Daoy (cell line): ENCODE data around the gene SVOPL. TPM values are rescaled to one million over a fixed set of nuclear protein-coding genes. Genes with fewer than 3 reads are reported as not detected.

Experiments used
- DNase-seq: peaks from one replicate; pipeline ENCODE4 v3.0.0-alpha.2; 2015; ENCODE audit warnings: low read depth
- total RNA-seq: library from RNA; depleted of rRNA; stranded (reverse); fragments of >200 nt; shearing (Covaris generic); gene quantifications from 2 replicates; pipeline ENCODE4 v1.2.3, GENCODE V29; 2014

SVOPL gene
- total RNA-seq, 1 experiment from 2014 or later = not detected

GRCh38 chr7:138607216-138608126 is 93.7 kb downstream of the SVOPL start:
- no peak for DNase-seq

GRCh38 chr7:138606236-138606635 is 94.9 kb downstream of the SVOPL start:
- DNase-seq = no peak

DNA sequence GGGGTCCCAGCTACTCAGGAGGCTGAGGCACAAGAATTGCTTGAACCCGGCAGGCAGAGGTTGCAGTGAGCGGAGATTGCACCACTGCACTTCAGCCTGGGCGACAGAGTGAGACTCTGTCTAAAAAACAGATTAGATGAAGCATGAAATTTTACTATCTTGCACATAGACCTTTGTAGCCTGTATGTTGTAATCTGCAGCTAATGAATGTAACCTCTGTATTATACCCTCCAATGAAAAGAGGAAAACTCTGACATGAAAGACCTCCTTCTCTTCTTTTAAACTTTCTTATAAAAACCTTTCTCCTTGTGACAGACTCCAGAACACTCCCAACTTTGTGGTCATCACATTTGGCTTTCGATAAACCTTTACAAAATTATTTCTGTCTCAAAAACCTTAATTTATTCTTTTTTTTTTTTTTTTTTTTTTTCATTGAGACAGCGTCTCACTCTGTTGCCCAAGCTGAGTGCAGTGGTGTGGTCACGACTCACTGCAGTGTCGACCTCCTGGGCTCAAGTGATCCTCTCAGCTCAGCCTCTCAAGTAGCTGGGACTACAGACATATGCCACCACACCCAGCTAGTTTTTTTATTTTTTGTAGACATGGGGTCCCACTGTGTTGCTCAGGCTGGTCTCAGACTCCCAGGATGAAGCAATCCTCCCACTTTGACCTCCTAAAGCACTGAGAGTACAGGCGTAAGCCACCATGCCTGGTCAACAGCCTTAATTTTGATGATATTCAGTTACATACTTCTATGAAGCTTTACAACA is 97.4 kb downstream of the SVOPL start:
- peak; percentile 9 for DNase-seq

GRCh38 chr7:138602451-138602850 is 98.7 kb downstream of the SVOPL start:
- no peak for DNase-seq

DNA sequence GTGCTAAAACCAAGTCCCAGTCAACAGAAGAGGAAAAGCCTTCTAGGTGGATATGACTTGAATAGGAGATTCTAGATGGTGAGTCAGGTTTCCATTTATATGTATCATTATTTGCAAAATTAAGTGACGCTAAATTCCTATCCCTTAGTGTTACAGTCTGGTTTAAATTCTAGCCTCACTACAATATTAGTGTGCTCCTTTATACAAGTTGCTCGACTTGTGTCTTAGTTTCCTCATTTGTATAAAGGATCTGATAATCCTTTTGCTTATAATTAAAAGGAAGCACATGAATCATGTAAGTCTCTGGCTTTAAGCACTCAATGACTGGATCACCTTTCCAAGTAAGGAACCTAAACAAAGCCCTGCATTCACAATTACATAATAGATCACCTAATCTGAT is 105.7 kb downstream of the SVOPL start:
- DNase-seq = no peak

- DNase-seq = no peak
These were observed 111.0 kb downstream of the SVOPL start for GRCh38 chr7:138590154-138590553.

DNA sequence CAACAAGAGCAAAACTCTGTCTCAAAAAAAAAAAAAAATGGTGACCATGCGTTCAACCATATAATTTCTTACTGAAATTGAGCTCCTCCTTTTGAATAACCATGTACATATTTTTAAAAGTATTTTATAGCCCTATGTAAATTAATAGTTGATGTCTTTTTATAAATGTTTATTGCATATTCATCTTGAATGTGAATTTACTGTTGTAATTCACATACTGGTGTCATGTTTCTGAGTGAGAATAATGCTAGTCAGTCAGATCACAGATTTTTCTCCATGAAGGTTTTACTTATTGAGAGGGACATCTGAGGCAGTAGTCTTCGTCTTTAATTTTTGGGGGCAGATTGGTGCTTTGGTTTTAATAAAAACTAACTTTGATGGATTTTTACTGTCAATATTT is 112.2 kb downstream of the SVOPL start:
- no peak for DNase-seq

GRCh38 chr7:138587485-138587884 is 113.7 kb downstream of the SVOPL start:
- DNase-seq = no peak

GRCh38 chr7:138585283-138585993 is 115.7 kb downstream of the SVOPL start:
- DNase-seq = no peak

GRCh38 chr7:138584696-138585095 is 116.5 kb downstream of the SVOPL start:
- DNase-seq = no peak

GRCh38 chr7:138584283-138584682 is 116.9 kb downstream of the SVOPL start:
- no peak for DNase-seq

DNA sequence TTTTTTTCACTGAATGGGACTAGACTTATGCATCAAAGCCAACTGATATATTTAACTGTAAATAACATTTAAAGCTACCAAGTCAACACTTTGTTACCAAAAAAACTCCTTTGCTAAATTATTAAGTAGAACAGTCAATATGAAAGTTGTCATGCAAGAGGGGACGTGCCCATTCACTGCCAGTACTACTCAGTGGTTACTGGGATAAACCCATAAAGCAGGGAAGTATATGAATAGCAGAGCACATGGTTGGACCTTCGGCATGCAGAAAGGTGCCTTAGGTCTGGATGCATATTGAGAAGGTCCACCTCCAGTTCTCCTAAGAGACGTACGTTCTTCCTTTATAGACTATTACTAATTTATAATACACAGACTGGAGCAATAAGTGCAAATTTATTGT is 120.1 kb downstream of the SVOPL start:
- DNase-seq = no peak

GRCh38 chr7:138579671-138580070 is 121.5 kb downstream of the SVOPL start:
- DNase-seq = no peak

- no peak for DNase-seq
These were observed 122.0 kb downstream of the SVOPL start for GRCh38 chr7:138579136-138579535.

GRCh38 chr7:138575897-138576428 is 125.2 kb downstream of the SVOPL start:
- DNase-seq = no peak

DNA sequence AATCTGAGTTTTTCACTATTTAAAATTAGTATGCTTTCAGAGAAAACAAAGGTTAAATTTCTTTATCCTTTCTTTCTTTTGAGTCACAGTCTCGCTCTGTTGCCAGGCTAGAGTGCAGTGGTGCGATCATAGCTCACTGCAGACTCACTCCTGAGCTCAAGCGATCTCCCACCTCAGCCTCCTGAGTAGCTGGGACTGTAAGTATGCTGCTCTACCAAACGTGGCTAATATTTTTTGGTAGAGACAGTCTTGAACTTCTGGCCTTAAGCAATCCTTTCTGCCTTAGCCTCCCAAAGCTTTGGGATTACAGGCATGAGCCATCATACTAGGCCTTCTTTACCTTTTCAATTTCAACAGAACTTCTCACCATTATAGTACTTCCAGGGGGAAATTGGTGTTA is 127.4 kb downstream of the SVOPL start:
- no peak for DNase-seq

DNA sequence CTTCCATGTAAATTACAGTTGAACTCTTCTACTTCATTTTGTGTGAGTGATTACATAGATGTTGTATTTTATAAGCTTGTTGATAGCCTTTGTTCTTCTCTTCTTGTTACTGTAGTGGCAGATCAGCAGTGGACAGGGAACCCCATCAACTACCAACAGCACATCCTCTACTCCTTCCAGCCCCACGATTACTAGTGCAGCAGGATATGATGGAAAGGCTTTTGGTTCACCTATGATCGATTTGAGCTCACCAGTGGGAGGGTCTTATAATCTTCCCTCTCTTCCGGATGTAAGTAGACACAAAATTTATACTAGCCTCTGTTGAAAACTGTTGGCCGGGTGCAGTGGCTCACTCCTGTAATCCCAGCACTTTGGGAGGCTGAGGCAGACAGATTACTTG is 130.4 kb downstream of the SVOPL start:
- no peak for DNase-seq

- DNase-seq = no peak
These were observed 131.7 kb downstream of the SVOPL start for GRCh38 chr7:138569418-138569817.

DNA sequence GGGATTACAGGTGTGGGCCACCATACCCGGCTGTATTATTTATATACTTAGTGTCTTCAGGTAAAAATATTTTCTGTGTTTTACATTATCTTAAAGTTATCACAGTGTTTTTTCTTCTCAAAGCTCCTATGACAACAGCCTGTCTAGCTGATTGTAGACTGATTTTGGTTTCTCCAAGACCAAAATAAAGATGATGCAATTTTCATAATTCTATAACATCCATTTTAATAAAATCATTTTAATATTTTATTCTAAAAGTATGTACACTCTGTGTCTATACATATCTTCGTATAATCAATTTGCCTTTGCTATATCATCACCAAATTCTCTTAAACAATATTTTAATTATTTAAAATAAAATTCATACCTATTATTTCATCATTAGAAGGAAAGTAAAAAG is 132.5 kb downstream of the SVOPL start:
- DNase-seq = no peak

- no peak for DNase-seq
These were observed 135.6 kb downstream of the SVOPL start for GRCh38 chr7:138565451-138566114.

GRCh38 chr7:138565071-138565450 is 136.1 kb downstream of the SVOPL start:
- DNase-seq = no peak

DNA sequence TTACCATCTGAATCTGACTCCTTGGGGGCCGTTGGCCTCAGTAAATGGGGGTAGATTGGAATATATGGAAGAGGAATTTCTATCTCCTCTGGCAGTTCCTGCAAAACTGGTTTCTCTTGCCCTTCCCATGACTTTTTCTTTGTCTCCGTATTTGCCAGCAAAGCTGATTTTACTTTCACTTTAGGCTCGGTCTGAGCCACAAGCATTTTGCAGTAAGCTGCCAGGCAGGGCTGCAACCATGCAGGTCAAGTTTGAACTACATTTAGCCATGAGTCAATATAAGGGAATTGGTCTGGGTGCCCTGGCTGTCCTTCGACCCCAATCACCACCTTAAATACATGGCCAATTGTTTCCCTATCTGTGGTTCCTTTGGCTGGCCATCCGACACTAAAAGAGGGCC is 136.8 kb downstream of the SVOPL start:
- DNase-seq = peak; percentile 9
